GM21423 (cell line): ENCODE measurements around the gene TMCC1.
"Not testable (repeated sequence)": the region's sequence is repeated elsewhere in the genome, so short reads cannot be mapped to it uniquely, and the experiment has no call there.

Source experiments
- ATAC-seq: cut with Tn5 transposase; IDR thresholded peaks from one replicate; pipeline ENCODE4 v1.9.1; 2021; ENCODE audit warnings: mild to moderate bottlenecking, moderate library complexity; ENCODE audit not compliant: unreplicated experiment

The TMCC1 gene

DNA sequence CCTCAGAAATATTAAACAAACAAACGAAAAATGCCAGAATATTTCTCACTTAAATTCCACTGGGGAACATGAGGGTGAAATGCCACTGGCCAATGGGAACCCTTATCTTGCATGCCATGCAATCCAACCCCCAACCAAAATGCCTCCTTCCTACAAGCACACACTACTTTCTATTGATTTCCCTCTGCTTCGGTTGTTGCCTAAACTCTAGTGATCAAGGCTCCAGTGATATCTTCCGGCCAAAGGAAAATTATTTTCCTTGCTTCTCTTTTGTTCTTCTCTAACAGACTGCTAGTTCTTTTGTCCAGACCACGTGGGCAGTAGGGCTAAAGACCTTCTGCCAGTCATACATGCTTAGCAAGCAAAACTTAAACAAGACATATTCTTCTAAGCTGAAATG is 115.7 kb downstream of the TMCC1 start:
- no peak for ATAC-seq

DNA sequence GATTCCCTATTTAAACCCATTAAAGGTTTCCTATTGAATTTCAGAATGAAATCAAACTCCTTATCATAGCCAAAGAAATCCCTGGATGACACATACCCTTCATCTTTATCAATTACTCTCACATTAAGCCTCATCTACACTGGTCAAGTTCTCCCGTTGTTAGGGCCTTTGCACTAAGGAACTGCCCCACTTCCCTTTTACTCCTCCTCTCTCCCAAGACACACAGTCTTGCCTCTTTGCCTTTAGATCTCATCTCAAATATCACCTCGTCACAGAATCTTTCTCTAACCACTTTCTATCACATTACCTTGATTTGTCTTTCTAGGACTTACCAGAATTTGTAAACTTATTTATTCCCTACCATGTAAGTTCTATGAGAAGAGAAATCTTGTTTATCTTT is 117.6 kb downstream of the TMCC1 start:
- no peak for ATAC-seq

DNA sequence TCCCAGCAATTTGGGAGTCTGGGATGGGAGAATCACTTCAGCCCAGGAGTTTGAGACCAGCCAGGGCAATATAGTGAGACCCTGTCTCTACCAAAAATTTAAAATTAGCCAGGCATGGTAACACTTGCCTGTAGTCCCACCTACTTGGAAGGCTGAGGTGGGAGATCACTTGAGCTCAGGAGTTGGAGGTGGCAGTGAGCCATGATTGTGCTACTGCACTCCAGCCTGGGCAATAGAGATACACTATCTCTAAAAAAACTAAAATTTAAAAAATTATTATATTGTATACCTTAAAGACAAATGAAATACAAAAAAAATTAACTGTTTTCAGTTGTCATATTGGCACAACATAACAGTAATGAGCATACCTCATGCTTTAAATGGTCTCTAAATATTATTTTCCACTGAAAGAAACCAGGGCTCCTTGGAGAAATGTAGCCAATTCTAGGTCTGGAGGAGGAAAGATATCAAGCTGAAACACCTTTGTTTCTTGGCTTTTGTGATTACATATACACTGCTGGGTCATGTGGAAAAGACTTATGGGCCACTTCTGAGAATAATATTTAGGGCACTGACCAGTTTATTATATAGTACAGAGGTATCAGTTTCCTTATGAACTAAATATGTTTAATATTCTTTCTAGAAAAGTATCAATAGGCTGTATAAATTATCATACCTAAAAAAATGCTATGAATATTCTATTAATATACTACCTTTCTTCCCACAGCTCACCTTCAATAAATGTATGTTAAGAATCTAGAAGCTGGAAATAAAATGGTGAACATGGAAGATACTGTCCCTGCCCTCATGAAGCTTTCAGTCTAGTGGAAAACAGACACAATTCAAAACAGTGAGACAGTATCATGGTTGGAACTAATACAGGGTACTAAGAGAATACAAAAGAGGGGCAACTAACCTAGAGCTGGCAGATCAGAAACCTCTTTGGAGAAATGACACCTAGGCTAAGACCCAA is 119.5 kb downstream of the TMCC1 start:
- no peak for ATAC-seq

DNA sequence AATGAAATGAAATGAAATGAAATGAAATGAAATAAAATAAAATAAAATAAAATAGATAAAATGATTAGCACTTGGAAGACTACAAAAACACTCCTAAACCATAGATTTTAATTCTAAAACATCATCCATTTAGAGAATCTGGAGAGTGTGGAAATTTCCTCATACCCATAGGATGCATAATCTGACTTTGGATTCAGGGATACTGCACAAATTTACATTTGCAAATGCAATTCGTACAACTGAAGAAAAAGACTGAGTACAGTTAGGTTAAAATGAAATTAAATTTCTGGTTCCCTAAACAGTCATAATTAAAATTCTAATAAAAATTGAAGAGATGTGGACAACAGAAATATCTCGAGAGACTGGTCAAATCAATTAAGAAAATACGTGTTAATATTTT is 122.9 kb downstream of the TMCC1 start:
- ATAC-seq: no peak

DNA sequence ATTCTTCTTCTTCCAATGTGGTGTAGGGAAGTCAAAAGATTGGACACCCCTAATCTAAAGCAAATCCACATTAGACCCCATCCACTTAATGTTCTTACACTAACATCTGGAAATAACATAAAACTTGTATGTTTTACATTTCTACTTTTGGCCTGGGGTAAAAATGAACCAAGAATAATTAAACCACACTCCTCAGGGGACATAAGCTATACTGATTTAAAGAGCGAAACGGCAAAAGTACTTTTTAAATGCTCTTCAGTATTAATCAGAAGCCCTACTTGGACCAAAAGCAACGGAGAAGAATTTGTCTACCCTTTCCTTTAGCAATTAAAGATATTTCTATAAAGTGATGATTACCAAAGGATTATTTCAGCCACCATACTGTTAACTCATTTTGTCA is 123.9 kb downstream of the TMCC1 start:
- no peak for ATAC-seq

DNA sequence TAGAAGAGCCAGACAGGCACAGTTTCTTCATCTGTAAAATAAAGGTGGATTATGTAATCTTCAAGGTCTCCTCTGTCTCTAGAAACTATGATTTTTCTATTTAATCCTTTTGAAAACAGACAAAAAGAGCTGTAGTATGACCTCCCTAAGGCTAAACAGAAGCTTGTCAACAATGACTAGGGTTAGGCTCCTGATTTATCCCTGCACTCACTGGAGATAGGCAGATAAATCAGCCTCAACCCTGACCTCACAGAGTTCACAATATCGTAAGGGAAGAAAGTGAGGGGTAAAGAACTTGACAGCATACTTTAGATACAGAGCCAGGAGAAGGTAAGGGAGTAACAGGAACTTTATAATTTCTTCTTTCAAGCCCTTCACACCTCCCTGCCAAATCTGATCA is 124.8 kb downstream of the TMCC1 start:
- ATAC-seq: no peak

DNA sequence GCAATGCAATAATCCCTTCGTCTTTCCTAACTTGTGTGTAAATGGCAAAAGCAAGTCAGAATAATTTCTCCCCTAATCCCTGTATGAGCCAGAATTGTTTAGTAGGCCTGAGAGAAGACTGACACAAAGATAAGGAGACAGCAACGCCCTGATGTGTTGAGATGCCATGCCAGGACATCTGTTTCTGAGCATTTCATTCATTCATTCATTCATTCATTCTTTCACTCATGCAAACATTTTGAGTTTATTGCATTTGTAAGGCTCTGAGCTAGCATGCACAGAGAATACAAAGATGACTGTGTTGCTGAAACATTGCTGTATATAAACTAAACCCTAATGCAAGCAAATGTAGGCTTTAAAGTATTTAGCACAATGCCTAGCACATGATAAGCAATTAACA is 127.4 kb downstream of the TMCC1 start:
- ATAC-seq: no peak

DNA sequence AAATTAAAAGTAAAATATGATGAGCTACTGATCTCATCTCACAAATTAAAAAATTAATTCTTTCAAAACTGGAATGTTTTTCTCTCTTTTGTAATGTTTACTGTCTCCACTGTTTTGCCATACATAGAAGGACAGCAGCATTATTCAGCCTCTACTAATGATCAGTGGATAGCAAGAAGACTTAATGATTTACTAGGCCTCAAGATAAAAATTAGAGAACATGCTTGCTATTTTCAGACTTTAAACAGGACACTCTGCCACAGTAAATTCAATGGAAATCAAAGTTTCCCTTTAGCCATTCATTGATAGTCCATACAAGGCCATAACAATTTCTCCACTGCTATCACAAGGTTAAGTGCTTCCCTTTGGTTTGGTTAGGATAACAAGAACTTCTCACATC is 129.4 kb downstream of the TMCC1 start:
- ATAC-seq: no peak

DNA sequence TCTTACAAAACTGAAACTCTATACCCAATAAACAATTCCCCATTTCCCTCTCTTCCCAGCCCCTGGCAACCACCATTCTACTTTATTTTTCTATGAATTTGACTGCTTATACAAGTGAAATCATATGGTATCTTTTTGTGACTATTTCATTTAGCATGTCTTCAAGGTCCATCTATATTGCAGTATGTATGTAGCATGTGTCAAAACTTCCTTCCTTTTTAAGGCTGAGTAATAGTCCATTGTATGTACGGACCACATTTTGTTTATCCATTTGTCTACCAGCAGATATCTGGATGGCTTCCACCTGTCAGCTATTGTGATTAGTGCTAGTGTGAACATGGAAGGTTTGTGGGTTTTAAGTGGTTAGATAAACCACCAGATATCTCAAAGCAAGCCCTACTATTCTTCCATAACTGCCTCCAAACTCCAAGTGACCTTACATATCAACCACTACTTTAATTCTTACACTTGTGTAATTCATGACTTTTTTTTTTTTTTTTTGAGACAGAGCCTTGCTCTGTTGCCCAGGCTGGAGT is 134.7 kb downstream of the TMCC1 start:
- no peak for ATAC-seq

DNA sequence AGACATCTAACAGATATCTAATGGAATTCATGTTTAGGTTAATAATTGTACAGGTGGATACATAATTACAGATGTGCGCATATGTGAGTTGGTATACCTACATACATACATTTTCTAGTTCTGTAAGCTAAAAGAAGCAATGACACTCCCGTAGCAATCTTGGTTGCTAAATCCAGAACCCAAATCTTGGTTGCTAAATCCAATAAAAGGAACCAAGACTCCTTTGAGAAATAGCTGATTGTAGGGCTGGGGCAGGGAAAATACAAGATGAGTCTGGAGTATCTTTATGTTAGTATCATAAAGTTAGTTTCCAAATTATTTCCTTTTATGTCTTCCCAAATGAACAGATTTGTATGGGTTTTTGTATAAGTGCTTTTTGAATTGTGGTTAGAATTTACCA is 135.2 kb downstream of the TMCC1 start:
- no peak for ATAC-seq

DNA sequence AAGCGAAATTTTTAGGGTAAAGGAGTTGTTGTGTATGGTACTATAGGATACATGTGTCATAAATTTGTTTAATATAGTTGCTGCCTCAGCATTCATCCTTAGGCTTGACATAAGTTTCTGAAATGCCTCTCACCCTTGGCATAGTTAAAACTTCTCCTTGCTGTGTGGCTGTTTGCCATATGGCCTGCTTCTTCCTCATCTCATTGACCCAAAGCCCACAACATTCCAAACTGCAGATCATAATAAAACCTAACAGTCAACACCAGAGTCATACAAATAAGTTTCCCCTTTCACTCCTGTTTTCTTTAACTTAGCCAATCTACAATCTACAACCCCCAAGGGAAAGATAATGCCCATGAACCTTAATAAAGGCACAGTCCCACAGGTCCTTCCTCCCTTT is 136.6 kb downstream of the TMCC1 start:
- ATAC-seq: no peak

DNA sequence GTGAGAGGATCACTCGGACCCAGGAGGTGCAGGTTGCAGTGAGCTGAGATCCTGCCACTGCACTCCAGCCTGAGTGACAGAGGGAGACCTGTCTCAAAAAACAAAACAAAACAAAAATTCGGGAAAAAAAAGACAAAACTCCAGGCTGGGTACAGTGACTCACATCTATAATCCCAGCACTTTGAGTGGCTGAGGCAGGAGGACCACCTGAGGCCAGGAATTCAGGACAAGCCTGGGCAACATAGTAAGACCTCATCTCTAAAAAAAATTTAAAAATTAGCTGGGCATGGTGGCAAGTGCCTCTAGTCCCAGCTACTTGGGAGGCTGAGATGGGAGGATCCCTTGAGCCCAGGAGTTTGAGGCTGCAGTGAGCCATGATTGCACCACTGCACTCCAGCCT is 142.4 kb downstream of the TMCC1 start:
- not testable (repeated sequence) for ATAC-seq

DNA sequence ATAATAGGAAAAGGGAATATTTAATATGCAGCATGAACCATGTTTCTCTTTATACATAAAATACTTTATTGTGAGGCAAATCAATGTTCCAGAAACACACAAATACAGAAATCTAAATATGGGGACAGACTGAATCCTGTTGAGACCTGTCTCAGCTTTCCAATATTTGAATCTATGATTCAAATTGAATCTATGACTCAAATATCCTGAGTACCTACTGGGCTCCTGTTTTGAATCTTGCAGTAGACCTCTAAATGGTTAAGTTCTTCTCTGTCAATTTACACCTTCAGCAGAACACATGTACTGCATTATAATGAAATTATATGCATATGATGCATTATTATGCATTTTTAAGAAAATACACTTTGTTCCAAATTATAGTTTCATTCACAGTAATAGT is 143.8 kb downstream of the TMCC1 start:
- ATAC-seq: no peak

DNA sequence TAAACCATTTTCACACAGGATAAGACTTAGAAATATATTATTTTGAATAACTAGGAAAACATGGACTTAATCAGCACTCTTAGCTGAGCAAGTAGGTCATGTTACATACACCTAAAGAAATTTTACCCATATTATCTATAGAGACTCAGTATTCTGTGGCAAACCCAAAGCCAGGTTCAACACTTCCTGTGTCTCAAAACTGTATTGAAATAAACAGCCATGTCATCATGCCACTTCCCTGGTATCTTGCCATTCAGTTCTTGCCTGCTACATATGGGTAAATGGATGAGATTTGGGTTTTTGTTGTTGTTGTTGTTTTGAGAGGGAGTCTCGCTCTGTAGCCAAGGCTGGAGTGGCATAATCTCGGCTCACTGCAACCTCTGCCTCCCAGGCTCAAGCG is 145.5 kb downstream of the TMCC1 start:
- no peak for ATAC-seq

DNA sequence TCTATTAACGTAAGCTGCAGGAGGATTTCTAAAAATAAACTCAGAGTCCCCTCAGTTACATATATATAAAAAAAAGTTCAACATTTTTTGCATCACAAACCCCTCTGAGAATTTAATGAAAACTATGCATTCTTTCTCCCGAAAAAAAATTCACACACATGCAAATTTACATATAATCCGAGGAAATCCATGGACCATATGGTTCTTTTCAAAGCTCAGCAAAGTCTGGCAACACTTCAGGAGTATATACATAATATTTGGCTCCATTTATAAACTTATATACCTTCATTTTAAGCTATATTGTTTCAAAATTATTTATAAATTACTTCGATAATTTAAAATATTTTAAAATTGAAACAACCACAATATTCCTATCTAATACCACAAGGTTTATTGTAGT is 146.4 kb downstream of the TMCC1 start:
- ATAC-seq: no peak

DNA sequence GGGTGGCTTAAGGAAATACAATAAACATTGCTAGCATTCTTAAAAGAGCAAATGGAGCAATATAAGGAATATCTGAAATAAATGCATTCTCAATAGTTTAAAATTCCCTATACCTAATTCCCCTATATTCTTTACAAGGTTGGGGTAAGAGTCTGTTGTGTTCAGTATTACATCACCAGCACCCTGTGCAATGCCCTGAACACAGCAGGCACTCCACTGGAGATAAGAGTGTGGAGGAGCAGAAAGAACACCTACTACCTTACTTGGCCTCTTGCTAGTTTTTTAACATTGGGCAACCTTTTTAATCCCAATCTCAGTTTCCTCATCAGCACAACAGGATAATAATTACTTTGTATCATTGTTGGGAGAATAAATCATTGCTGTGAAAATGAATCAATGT is 146.9 kb downstream of the TMCC1 start:
- ATAC-seq: no peak

DNA sequence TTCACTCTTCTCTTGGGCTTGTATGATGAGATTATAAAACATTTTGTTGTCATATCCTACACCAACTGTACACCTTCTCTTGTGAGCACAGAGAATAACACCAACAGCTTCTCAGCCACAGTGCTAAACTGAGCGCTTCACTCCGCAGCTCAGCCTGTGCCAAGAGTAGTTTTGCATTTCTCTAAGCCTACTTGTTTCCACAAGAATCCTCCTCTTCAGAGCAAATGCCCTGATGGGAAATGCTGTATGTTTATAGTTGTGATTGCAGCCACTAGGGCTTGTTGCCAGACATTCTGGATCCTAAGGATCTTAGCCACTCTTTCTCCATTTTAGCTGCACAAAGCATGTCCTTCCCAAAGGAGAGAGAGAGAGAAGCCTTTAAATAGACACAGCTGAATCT is 148.3 kb downstream of the TMCC1 start:
- ATAC-seq: no peak

DNA sequence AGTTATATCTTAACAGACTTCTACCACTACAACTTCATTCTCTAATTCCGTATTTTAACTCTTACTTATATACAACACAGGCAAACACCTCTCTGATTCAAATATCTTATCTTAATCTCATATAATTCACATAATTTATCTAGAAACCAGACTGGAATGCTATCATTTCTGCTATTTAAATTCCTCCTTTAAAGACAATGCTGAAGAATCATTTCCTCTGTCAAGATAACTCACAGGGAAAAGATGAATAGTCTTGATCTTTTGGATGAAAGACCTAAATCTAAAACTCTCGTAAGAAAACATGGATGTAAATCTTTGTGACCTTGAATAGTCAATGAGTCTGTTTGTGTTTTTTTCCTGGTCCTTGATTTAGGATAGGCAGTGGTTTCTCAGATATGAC is 151.7 kb downstream of the TMCC1 start:
- ATAC-seq: no peak

DNA sequence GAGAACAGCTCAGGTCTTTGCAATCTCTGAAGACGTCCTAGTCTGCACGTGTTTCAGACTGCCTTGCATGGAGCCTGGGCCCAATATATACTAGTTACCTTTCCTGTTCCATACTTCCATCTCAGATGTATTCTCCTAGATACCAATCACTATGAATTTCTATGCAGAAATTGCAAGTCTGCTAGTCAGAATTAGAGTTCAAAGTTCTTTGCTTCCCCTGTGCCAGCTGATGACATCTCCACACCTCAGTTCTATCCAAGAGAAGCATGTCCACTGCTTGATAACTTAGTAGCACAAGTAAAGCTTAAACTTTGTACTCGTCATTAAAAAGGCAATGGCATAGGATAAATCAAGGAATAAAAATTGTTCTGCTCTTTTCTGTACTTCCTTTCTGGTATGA is 153.4 kb downstream of the TMCC1 start:
- no peak for ATAC-seq

DNA sequence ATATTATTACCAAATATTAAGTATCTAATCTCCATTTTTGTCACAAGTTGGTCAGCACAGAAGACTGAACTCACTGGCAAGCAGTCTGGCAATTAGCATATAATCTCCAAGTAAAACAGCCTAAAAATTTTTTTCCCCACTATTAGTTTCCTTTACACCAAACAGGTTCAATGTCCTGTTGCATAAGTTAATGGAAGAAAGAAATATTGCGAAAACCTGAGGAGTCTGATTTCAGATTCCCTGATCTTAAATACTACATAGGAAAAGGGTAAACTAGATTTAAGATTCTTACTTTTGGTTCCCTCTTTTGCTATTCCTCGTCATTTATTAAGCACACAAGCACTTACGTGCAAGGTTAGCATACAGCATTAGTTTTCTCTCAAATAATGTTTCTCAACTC is 153.9 kb downstream of the TMCC1 start:
- no peak for ATAC-seq

DNA sequence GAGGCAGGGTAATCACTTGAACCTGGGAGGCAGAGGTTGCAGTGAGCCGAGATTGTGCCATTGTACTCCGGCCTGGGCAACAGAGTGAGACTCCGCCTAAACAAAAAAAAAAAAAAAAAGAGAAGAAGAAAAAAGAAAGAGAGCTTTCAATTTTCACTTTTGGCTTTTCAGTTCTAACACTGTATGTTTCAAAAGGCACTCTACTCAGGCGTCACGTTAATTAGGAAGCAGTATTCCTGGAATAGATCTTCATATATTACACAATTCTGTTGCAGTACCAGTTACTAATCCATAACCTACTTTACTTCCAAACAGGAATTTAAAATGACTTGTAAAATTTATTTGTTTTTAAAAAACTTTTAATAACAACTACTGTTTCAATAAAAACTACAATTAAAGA is 155.3 kb downstream of the TMCC1 start:
- no peak for ATAC-seq

DNA sequence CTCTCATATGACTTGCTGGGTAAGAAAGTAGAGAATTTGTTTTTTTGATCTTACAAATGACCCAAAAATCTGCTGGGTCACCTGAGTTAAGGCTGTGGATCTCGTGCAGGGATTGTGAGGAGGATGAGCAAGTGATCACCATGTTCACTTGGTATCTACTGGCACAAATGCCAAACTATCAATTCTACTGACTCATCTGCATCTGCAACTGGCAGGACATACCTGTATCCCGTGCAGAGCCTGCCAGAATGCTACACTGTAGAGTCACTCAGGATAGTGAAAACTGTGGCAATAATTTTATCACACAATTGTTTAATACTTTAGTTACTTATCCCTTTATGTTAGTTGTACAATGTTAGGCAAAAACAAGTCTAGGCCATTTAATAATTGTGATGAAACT is 157.4 kb downstream of the TMCC1 start:
- no peak for ATAC-seq

DNA sequence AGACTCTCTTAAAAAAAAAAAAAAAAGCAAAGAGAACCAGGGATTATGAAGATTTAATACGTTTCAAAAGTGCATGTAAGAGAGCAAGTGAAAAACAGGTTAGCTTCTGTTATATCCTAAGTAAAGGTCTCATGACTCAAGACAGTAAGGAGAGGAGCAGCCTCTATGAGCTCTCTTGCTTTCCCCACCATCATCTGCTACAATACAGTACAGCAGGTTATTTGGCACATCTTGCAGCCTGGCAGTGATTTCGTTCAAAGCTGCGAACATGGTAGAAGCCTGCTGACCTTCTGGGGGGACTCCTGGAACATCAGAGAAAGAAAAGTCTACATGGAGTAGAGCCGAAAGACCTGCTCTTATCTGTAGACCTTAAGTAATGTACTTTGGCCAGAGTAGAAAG is 157.9 kb downstream of the TMCC1 start:
- no peak for ATAC-seq
